AG04449 (cell line): ENCODE data around the gene CHST13.

Source experiments
- CTCF ChIA-PET: fragments of 350-600 bp; formaldehyde crosslinking; extraction: SDS; loops from one replicate; lab custom pipeline; 2021; ENCODE audit warnings: antibody characterized with exemption; lab: Yijun Ruan, JAX
- POLR2A ChIA-PET: fragments of 400-600, 350-600 bp; formaldehyde crosslinking; extraction: SDS; loops from one replicate; lab custom pipeline; 2020; ENCODE audit warnings: antibody characterized with exemption, inconsistent platforms; lab: Yijun Ruan, JAX
- DNase-seq: peaks from one replicate; pipeline ENCODE4 v3.0.0-alpha.2; 2010; ENCODE audit warnings: low read depth, low spot score
- H3K4me3 ChIP-seq: 2 replicates; pipeline ENCODE4 v1.5.1; 2011; ENCODE audit warnings: low read depth, mild to moderate bottlenecking, control low read depth, low read length
- CTCF ChIP-seq: IDR thresholded peaks from one replicate; pipeline ENCODE4 v1.5.1; 2011; ENCODE audit warnings: mild to moderate bottlenecking, moderate library complexity, low read length, control low read depth, inconsistent platforms; ENCODE audit not compliant: insufficient read depth; ENCODE audit errors: missing control alignments

The CHST13 gene

DNA sequence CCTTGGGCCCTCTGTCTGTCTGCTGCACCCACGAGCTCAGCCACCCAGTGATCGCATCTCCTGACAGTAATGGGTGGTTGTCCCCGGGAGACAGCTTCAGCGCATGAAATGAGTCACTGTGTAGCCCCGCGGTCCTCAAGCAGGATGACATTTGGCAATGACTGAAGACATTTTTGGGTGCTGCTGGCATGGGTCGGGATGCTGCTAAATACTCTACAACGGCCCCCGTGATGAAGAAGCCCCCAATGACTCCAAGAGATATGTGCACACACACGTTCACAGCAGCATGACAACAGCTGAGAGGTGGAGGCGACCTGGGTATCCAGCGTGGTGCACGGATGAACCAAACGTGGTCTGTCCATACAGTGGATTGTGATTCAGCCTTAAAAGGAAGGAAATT lies 30.9 kb upstream of the CHST13 start:
- no peak overlapping the region for H3K4me3 ChIP-seq
- DNase-seq = no peak
- CTCF ChIA-PET = no interaction called here
- POLR2A ChIA-PET = no interaction called here
- TF ChIP-seq CTCF = no peak

DNA sequence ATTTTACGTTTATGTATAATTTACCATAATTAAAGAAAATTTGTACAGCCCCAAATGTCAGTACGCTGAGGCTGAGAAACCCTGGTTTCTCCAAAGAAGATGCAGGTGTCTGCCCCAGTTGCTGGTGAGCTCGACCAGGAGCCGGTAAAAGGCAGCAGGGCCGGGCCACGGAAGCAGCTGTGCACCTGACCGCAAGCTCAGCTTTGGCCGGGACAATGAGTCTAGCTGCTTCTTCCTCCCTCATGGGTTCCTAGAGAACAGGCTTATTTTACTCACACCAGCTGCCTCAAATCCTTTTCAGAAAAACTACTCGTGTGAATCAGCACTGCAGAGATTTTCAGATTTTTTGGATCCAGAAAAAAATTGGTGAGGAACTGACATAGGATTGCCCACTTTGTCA lies 30.2 kb upstream of the CHST13 start:
- CTCF ChIA-PET = no interaction called here
- no peak for DNase-seq
- no peak for TF ChIP-seq CTCF
- H3K4me3 ChIP-seq = no peak overlapping the region
- POLR2A ChIA-PET = no interaction called here

DNA sequence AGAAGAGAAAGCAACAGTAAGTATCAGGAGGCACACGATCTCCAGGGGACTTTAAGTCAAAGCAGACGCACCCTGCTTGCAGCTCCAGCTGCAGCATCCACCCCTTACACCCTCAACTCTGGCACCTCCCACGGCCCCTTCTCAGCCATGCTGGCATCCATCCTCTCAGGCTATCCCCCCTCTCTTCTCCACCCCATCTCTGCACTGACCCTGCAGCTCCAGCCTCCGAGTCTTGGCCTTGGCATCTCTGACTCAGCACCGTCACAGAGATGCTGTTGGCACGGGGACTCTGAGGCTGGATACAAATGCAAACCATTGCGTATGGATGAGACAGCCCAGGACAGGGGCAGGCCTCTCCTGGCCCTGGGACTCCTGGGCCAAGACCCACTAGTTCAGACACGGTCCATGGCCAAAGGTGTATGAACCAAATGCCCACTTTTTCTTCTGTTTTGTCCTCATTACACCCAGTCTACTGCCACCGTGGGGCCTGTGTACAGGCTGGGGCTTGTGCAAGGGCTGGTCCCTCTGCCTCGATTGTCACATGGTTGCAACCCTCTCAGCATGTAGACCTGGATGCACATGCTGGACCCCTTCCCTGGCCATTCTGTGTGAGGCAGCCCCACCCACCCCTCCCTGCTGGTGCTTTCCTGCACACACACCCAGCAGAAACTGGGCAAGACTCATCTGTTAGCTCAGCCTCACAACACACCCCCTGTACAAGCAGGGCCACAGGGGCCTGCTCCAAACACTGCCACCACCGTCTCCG lies 29.6 kb upstream of the CHST13 start:
- no peak for DNase-seq
- TF ChIP-seq CTCF = no peak
- CTCF ChIA-PET = no interaction called here
- no peak overlapping the region for H3K4me3 ChIP-seq
- POLR2A ChIA-PET = no interaction called here

GRCh38 chr3:126494970-126495230 lies 29.1 kb upstream of the CHST13 start:
- H3K4me3 ChIP-seq = no peak overlapping the region
- DNase-seq = no peak
- CTCF ChIA-PET = no interaction called here
- POLR2A ChIA-PET = no interaction called here
- TF ChIP-seq CTCF = no peak

DNA sequence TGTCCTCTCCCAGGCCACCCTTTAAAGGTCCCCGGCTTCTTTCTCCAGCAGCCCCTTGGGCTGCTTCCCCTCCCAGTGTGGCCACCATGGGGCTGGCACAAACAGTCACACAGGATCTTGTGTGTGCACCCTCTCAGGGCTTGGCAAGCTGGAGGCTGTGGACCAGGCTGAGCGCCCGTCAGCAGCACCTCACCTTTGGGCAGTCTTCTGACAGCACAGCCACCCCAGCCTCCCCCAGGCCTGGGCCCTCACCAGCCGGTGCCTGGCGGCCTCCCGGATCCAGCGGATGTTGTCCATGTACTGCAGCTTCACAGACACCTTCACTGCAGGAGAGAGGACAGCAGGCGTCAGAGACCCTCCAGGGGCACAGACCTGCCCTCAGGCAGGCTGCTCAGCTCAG lies 28.2 kb upstream of the CHST13 start:
- TF ChIP-seq CTCF = no peak
- POLR2A ChIA-PET = no interaction called here
- CTCF ChIA-PET = interaction anchor here (1.0 to 1.5 kb wide), 2 partner anchors 9 to 27 kb away, joined by 4 to 7 read pairs; no protein-coding TSS in a partner anchor
- DNase-seq = no peak
- H3K4me3 ChIP-seq = no peak overlapping the region

GRCh38 chr3:126496894-126497850 lies 26.8 kb upstream of the CHST13 start:
- CTCF ChIA-PET = interaction anchor here (0.8 to 1.5 kb wide), 3 partner anchors 10 to 25 kb away, joined by 3 to 7 read pairs (median 4); no protein-coding TSS in a partner anchor
- POLR2A ChIA-PET = no interaction called here
- no peak for DNase-seq
- H3K4me3 ChIP-seq = no peak overlapping the region
- no peak for TF ChIP-seq CTCF
